Measurements from ENCODE around the gene ANKRD28. TPM values are rescaled to one million over a fixed set of nuclear protein-coding genes. Genes with fewer than 3 reads are reported as not detected.

Gene ANKRD28
- total RNA-seq, 1 donor from 2014 or later, result 60.6 TPM

- TF ChIP-seq CTCF (IDR thresholded peaks at IDR 0.05; ENCODE audit: insufficient read depth, low read length, severe bottlenecking), result no peak
- no peak overlapping the region for H3K4me3 ChIP-seq (ENCODE audit: low read depth, low read length)
- no peak for FAIRE-seq
Observed at GRCh38 chr3:15839568-15839967, 41.8 kb upstream of the ANKRD28 start.

GRCh38 chr3:15831927-15832326 lies 34.1 kb upstream of the ANKRD28 start:
- Histone ChIP-seq H3K4me3 (ENCODE audit: low read depth, low read length) (no peak overlapping the region), H3K27me3 (ENCODE audit: control insufficient read depth, insufficient read depth, low read length) (no peaks in the 10 kb centered on the region), H3K36me3 (ENCODE audit: control insufficient read depth, insufficient read depth, low read length) (no peaks in the 10 kb centered on the region)
- FAIRE-seq, result no peak
- DNase-seq (ENCODE audit: low read depth), result no peak
- TF ChIP-seq CTCF (IDR thresholded peaks at IDR 0.05; ENCODE audit: insufficient read depth, low read length, severe bottlenecking), result no peak

More at GRCh38 chr3:15839568-15839967, 41.8 kb upstream of the ANKRD28 start:
- DNase-seq (ENCODE audit: low read depth), result no peak
- no peaks in the 10 kb centered on the region for H3K36me3 ChIP-seq (ENCODE audit: control insufficient read depth, insufficient read depth, low read length)
- no peaks in the 10 kb centered on the region for H3K27me3 ChIP-seq (ENCODE audit: control insufficient read depth, insufficient read depth, low read length)

- FAIRE-seq, result no peak
- Histone ChIP-seq H3K27me3 (ENCODE audit: control insufficient read depth, insufficient read depth, low read length) (no peaks in the 10 kb centered on the region), H3K4me3 (ENCODE audit: low read depth, low read length) (no peak overlapping the region), H3K36me3 (ENCODE audit: control insufficient read depth, insufficient read depth, low read length) (no peaks in the 10 kb centered on the region)
- TF ChIP-seq CTCF (IDR thresholded peaks at IDR 0.05; ENCODE audit: insufficient read depth, low read length, severe bottlenecking), result no peak
- DNase-seq (ENCODE audit: low read depth), result no peak
Observed at GRCh38 chr3:15825016-15825415, 27.2 kb upstream of the ANKRD28 start.

- FAIRE-seq, result no peak
- Histone ChIP-seq H3K36me3 (ENCODE audit: control insufficient read depth, insufficient read depth, low read length) (no peaks in the 10 kb centered on the region), H3K4me3 (ENCODE audit: low read depth, low read length) (no peak overlapping the region), H3K27me3 (ENCODE audit: control insufficient read depth, insufficient read depth, low read length) (no peaks in the 10 kb centered on the region)
- no peak for DNase-seq (ENCODE audit: low read depth)
- no peak for TF ChIP-seq CTCF (IDR thresholded peaks at IDR 0.05; ENCODE audit: insufficient read depth, low read length, severe bottlenecking)
Observed at GRCh38 chr3:15823092-15823491, 25.3 kb upstream of the ANKRD28 start.

- Histone ChIP-seq H3K27me3 (ENCODE audit: control insufficient read depth, insufficient read depth, low read length) (no peaks in the 10 kb centered on the region), H3K4me3 (ENCODE audit: low read depth, low read length) (no peak overlapping the region), H3K36me3 (ENCODE audit: control insufficient read depth, insufficient read depth, low read length) (no peaks in the 10 kb centered on the region)
- no peak for DNase-seq (ENCODE audit: low read depth)
- no peak for TF ChIP-seq CTCF (IDR thresholded peaks at IDR 0.05; ENCODE audit: insufficient read depth, low read length, severe bottlenecking)
- no peak for FAIRE-seq
Observed at GRCh38 chr3:15822281-15822680, 24.5 kb upstream of the ANKRD28 start.

- Histone ChIP-seq H3K4me3 (ENCODE audit: low read depth, low read length) (no peak overlapping the region), H3K36me3 (ENCODE audit: control insufficient read depth, insufficient read depth, low read length) (no peaks in the 10 kb centered on the region), H3K27me3 (ENCODE audit: control insufficient read depth, insufficient read depth, low read length) (no peaks in the 10 kb centered on the region)
- DNase-seq (ENCODE audit: low read depth), result no peak
- no peak for FAIRE-seq
- TF ChIP-seq CTCF (IDR thresholded peaks at IDR 0.05; ENCODE audit: insufficient read depth, low read length, severe bottlenecking), result no peak
Observed at GRCh38 chr3:15820911-15821310, 23.1 kb upstream of the ANKRD28 start.

Measured in bronchial epithelial cell (primary cell).